Liver (tissue), 9 donors: ENCODE measurements around the gene IL11. TPM values are rescaled to one million over a fixed set of nuclear protein-coding genes. Genes with fewer than 3 reads are reported as not detected.

Source experiments
- DNase-seq: peaks from one replicate; pipeline ENCODE4 v3.0.0-alpha.2; 2017; ENCODE audit warnings: low spot score
- H3K27ac ChIP-seq, 2 donors: one replicate each; pipeline ENCODE4 v1.7.0; 2013; ENCODE audit warnings: inconsistent platforms in 2 of 2, low read length in 2 of 2, control low read depth in 1 of 2, low read depth in 1 of 2, mild to moderate bottlenecking in 1 of 2
- H3K27me3 ChIP-seq, 4 donors: one replicate each; pipeline versions ENCODE4 v1.6.1 to v1.7.0; 2013; ENCODE audit warnings: low read length in 3 of 4, inconsistent platforms in 1 of 4, mild to moderate bottlenecking in 1 of 4, moderate library complexity in 1 of 4; ENCODE audit not compliant: control insufficient read depth in 4 of 4, insufficient read depth in 4 of 4
- H3K36me3 ChIP-seq, 4 donors: one replicate each; pipeline versions ENCODE4 v1.6.1 to v1.7.0; 2013; ENCODE audit warnings: low read length in 3 of 4, mild to moderate bottlenecking in 3 of 4, low read depth in 1 of 4, moderate library complexity in 1 of 4; ENCODE audit not compliant: control insufficient read depth in 4 of 4, insufficient read depth in 3 of 4
- H3K4me1 ChIP-seq, 4 donors: one replicate each; pipeline versions ENCODE4 v1.6.1 to v1.7.0; 2013; ENCODE audit warnings: low read length in 3 of 4, mild to moderate bottlenecking in 3 of 4, moderate library complexity in 1 of 4; ENCODE audit not compliant: control insufficient read depth in 4 of 4, insufficient read depth in 4 of 4
- H3K4me3 ChIP-seq, 3 donors: one replicate each; pipeline versions ENCODE4 v1.6.1 to v1.7.0; 2013; ENCODE audit warnings: low read length in 3 of 3, control low read depth in 1 of 3, low read depth in 1 of 3, mild to moderate bottlenecking in 1 of 3
- H3K9ac ChIP-seq, 2 donors: one replicate each; pipeline ENCODE4 v1.7.0; 2013; ENCODE audit warnings: low read length in 2 of 2, mild to moderate bottlenecking in 2 of 2, moderate library complexity in 2 of 2, control low read depth in 1 of 2, low read depth in 1 of 2
- H3K9me3 ChIP-seq, 4 donors: one replicate each; pipeline versions ENCODE4 v1.6.1 to v1.7.0; 2013; ENCODE audit warnings: low read length in 3 of 4; ENCODE audit not compliant: control insufficient read depth in 4 of 4
- CTCF ChIP-seq: fragments of 150-350 bp; IDR thresholded peaks from 2 replicates; pipeline ENCODE4 v1.5.1; 2017; ENCODE audit warnings: improper control_type of control experiment, low read depth, low read length; ENCODE audit not compliant: missing input control
- EGR1 ChIP-seq, 2 donors: IDR thresholded peaks; 2 replicates each; pipeline ENCODE4 v1.6.1; 2016 to 2018; ENCODE audit warnings: antibody characterized with exemption in 2 of 2, low read depth in 2 of 2
- FOXA2 ChIP-seq: IDR thresholded peaks from 2 replicates; pipeline ENCODE4 v1.6.1; 2016; ENCODE audit warnings: antibody characterized with exemption
- HNF4A ChIP-seq, 2 donors: conservative IDR thresholded peaks; 2 replicates each; pipeline ENCODE4 v1.6.1; 2016; ENCODE audit warnings: antibody characterized with exemption in 2 of 2, mild to moderate bottlenecking in 2 of 2
- HNF4G ChIP-seq: IDR thresholded peaks from 2 replicates; pipeline ENCODE4 v1.6.1; 2016; ENCODE audit warnings: antibody characterized with exemption
- JUND ChIP-seq, 2 donors: IDR thresholded peaks; 2 replicates each; pipeline ENCODE4 v1.6.1; 2016; ENCODE audit warnings: antibody characterized with exemption in 2 of 2
- MAX ChIP-seq: IDR thresholded peaks from 2 replicates; pipeline ENCODE4 v1.6.1; 2016; ENCODE audit warnings: antibody characterized with exemption
- NR2F2 ChIP-seq: IDR thresholded peaks from 2 replicates; pipeline ENCODE4 v1.6.1; 2016; ENCODE audit warnings: antibody characterized with exemption
- SP1 ChIP-seq: IDR thresholded peaks from 2 replicates; pipeline ENCODE4 v1.6.1; 2018; ENCODE audit warnings: antibody characterized with exemption, mild to moderate bottlenecking
- TAF1 ChIP-seq: conservative IDR thresholded peaks from 2 replicates; pipeline ENCODE4 v1.6.1; 2016; ENCODE audit warnings: antibody characterized with exemption, mild to moderate bottlenecking
- YY1 ChIP-seq: IDR thresholded peaks from 2 replicates; pipeline ENCODE4 v1.6.1; 2016; ENCODE audit warnings: antibody characterized with exemption, mild to moderate bottlenecking
- ZBTB33 ChIP-seq: IDR thresholded peaks from 2 replicates; pipeline ENCODE4 v1.6.1; 2016; ENCODE audit warnings: antibody characterized with exemption
- WGBS: extraction: QIAGEN DNeasy Blood & Tissue Kit; methylation state at CpG from one replicate; pipeline ENCODE4 v1.1.7; 2013; 5-methylcytosine and 5-hydroxymethylcytosine counted together
- polyA plus RNA-seq, 2 donors: library from polyadenylated mRNA; stranded (reverse) in 1 of 2; unstranded in 1 of 2; fragments of 200-250 nt in 1 of 2; fragments of >200 nt in 1 of 2; fragmentation: Nextera tagmentation in 1 of 2; extraction: Ambion mirVana in 1 of 2; gene quantifications; one replicate each; pipeline versions ENCODE4 v1.2.1 to v1.2.3, GENCODE V29; 2013 to 2015
- total RNA-seq, 2 donors: library from RNA; depleted of rRNA; stranded (reverse); fragments of >200 nt; gene quantifications; one replicate each; pipeline ENCODE4 v1.2.3, GENCODE V29; 2014
- TF ChIP-seq, protein P1 (sequence below): IDR thresholded peaks from 2 replicates; pipeline ENCODE4 v1.6.1; 2016; ENCODE audit warnings: antibody characterized with exemption
- donor health status: healthy.
- donor health status: healthy.
- donor health status: healthy.
- donor health status: healthy.
- donor health status: healthy.

The IL11 gene
- total and polyA plus RNA-seq, 4 donors: not detected

DNA sequence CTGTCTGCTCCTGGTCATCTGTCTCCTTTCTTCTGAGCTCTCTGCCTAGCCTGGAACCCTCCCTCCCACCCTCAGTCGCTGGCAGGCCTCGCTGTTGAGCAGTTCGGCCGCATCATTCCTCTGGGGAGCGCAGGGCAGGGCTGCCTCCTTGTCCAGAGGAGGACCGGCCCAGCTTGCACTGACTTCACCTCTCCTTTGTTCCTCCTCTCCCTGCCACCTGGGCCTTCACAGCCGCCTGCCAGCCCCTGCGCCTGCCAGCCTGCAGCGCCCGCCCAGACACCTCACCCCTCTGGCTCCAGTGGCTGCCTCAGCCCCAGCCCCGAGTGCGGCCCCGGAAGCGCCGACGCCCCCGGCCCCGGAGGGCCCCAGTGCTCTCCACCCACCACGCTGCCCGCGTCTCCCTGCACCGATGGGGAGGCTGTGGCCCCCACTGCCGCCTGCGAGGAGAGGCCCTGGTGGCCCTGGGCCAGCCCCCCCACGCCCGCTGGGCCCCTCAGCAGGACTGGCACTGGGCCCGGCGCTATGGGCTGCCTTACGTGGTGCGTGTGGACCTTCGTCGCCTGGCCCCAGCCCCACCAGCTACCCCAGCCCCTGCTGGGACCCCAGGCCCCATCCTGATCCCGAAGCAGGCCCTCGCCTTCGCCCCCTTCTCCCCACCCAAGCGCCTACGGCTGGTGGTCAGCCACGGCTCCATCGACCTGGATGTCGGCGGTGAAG is 23.4 kb downstream of the IL11 start:
- no peak for DNase-seq
- Histone ChIP-seq H3K9ac (no peak overlapping the region), H3K27ac (no peak overlapping the region), H3K4me3 (no peak overlapping the region), H3K36me3 (peaks cover 0 to 10% (median 1%) of the 10 kb centered on the region in 4 donors), H3K4me1 (no peaks in the 10 kb centered on the region), H3K9me3 (no peaks in the 10 kb centered on the region), H3K27me3 (peaks cover 0 to 3% (median 1%) of the 10 kb centered on the region in 4 donors)
- WGBS: 96% methylated on average over 41 of the region's 41 CpGs
- TF ChIP-seq EGR1 (IDR thresholded peaks at IDR 0.05; ENCODE audit: low read depth in 2 of 2) (no peak), FOXA2 (no peak), HNF4A (conservative IDR thresholded peaks at IDR 0.05) (no peak), TAF1 (no peak), SP1 (no peak), ZBTB33 (no peak), CTCF (no peak), MAX (no peak), YY1 (no peak), JUND (IDR thresholded peaks at IDR 0.05) (no peak), HNF4G (no peak), NR2F2 (no peak)
- TF ChIP-seq, protein P1, sequence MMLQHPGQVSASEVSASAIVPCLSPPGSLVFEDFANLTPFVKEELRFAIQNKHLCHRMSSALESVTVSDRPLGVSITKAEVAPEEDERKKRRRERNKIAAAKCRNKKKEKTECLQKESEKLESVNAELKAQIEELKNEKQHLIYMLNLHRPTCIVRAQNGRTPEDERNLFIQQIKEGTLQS: no peak

- 89% methylated on average over 43 of the region's 43 CpGs for WGBS
- H3K27ac ChIP-seq: no peak overlapping the region
- peaks cover 0 to under 1% (median 0%) of the 10 kb centered on the region in 4 donors for H3K4me1 ChIP-seq
- H3K9me3 ChIP-seq: no peaks in the 10 kb centered on the region
- peak; percentile 90 for DNase-seq
- peaks cover 0 to 10% (median 1%) of the 10 kb centered on the region in 4 donors for H3K36me3 ChIP-seq
- H3K27me3 ChIP-seq: no peaks in the 10 kb centered on the region
- no peak for TF ChIP-seq HNF4A (conservative IDR thresholded peaks at IDR 0.05)
- TF ChIP-seq EGR1 (IDR thresholded peaks at IDR 0.05; ENCODE audit: low read depth in 2 of 2): no peak
- no peak overlapping the region for H3K9ac ChIP-seq
- H3K4me3 ChIP-seq: no peak overlapping the region
Observed at GRCh38 chr19:55345818-55346724, 24.2 kb downstream of the IL11 start.
